HepG2 (cell line): ENCODE data around the gene L1CAM. TPM values are rescaled to one million over a fixed set of nuclear protein-coding genes. Genes with fewer than 3 reads are reported as not detected.

ENCODE experiments used
- CERS6 ChIP-seq: sonication (generic); formaldehyde crosslinking; IDR thresholded peaks from 2 replicates; pipeline ENCODE4 v1.5.0; 2020; ENCODE audit warnings: missing genetic modification reagents
- CHD2 ChIP-seq: IDR thresholded peaks from 2 replicates; pipeline ENCODE4 v1.6.1; 2011; ENCODE audit warnings: low read depth, low read length, improper control_type of control experiment
- FUBP1 ChIP-seq: sonication (generic); formaldehyde crosslinking; IDR thresholded peaks from 2 replicates; pipeline ENCODE4 v1.5.1; 2020; ENCODE audit warnings: missing genetic modification reagents, mild to moderate bottlenecking, borderline replicate concordance
- KDM2A ChIP-seq: sonication (generic); formaldehyde crosslinking; IDR thresholded peaks from 2 replicates; pipeline ENCODE4 v1.4.0; 2020; ENCODE audit warnings: low read depth, missing genetic modification reagents, borderline replicate concordance
- MBNL3 ChIP-seq: fragments of 250-450 bp; sonication (Bioruptor Pico); conservative IDR thresholded peaks from 2 replicates; pipeline ENCODE4 v1.8.0; 2022; ENCODE audit warnings: mild to moderate bottlenecking, inconsistent platforms
- MXD3 ChIP-seq: IDR thresholded peaks from 2 replicates; pipeline ENCODE4 v1.6.1; 2016; ENCODE audit warnings: mild to moderate bottlenecking, missing biosample characterization, missing genetic modification reagents
- SP1 ChIP-seq, 2 experiments: fragments of 450-650 bp in 1 of 2; sonication (generic) in 1 of 2; formaldehyde crosslinking in 1 of 2; IDR thresholded peaks; 2 replicates each; pipeline versions ENCODE4 v1.4.0 to v1.6.1; 2016 to 2020; ENCODE audit warnings: missing genetic modification reagents in 1 of 2
- ZBTB20 ChIP-seq: sonication (generic); formaldehyde crosslinking; IDR thresholded peaks from 2 replicates; pipeline ENCODE4 v1.8.1; 2023; ENCODE audit warnings: missing genetic modification reagents, low read depth, mild to moderate bottlenecking, borderline replicate concordance
- ZBTB39 ChIP-seq: sonication (generic); formaldehyde crosslinking; IDR thresholded peaks from 2 replicates; pipeline ENCODE4 v1.5.0; 2020; ENCODE audit warnings: missing genetic modification reagents
- ZC3H13 ChIP-seq: sonication (generic); formaldehyde crosslinking; IDR thresholded peaks from 2 replicates; pipeline ENCODE4 v1.8.1; 2023; ENCODE audit warnings: mild to moderate bottlenecking, missing genetic modification reagents, moderate library complexity
- ZFX ChIP-seq: sonication (generic); formaldehyde crosslinking; IDR thresholded peaks from 2 replicates; pipeline ENCODE4 v1.4.0; 2020; ENCODE audit warnings: mild to moderate bottlenecking, low read depth, missing genetic modification reagents, moderate library complexity
- ZNF335 ChIP-seq: sonication (generic); formaldehyde crosslinking; IDR thresholded peaks from 2 replicates; pipeline ENCODE4 v1.4.0; 2020; ENCODE audit warnings: missing genetic modification reagents
- ZNF414 ChIP-seq: sonication (generic); formaldehyde crosslinking; IDR thresholded peaks from 2 replicates; pipeline ENCODE4 v1.5.0; 2020; ENCODE audit warnings: missing genetic modification reagents
- ZNF547 ChIP-seq: sonication (generic); formaldehyde crosslinking; IDR thresholded peaks from 2 replicates; pipeline ENCODE4 v1.5.1; 2020; ENCODE audit warnings: mild to moderate bottlenecking, missing genetic modification reagents
- ZNF549 ChIP-seq: sonication (generic); formaldehyde crosslinking; IDR thresholded peaks from 2 replicates; pipeline ENCODE4 v1.5.0; 2020; ENCODE audit warnings: missing genetic modification reagents
- ZNF619 ChIP-seq: sonication (generic); formaldehyde crosslinking; IDR thresholded peaks from 2 replicates; pipeline ENCODE4 v1.4.0; 2020; ENCODE audit warnings: mild to moderate bottlenecking, missing genetic modification reagents
- ZNF768 ChIP-seq: sonication (generic); formaldehyde crosslinking; IDR thresholded peaks from 2 replicates; pipeline ENCODE4 v1.4.0; 2020; ENCODE audit warnings: missing genetic modification reagents
- ZSCAN12 ChIP-seq: sonication (generic); formaldehyde crosslinking; IDR thresholded peaks from 2 replicates; pipeline ENCODE4 v1.9.0; 2021; ENCODE audit warnings: mild to moderate bottlenecking, missing genetic modification reagents
- polyA plus RNA-seq, 8 experiments: library from polyadenylated mRNA; depleted of rRNA in 3 of 8; stranded (reverse) in 7 of 8; unstranded in 1 of 8; fragments of >200 nt; fragmentation: Illumina TruSeq in 4 of 8; extraction: Trizol in 4 of 8; gene quantifications; 2 replicates each; pipeline versions ENCODE4 v1.2.1 to v1.2.3, GENCODE V29; 2011 to 2016; ENCODE audit warnings: low read depth in 4 of 8, missing spikeins in 1 of 8, mixed read lengths in 1 of 8; ENCODE audit not compliant: insufficient read depth in 1 of 8
- total RNA-seq, 5 experiments: library from RNA; depleted of rRNA; stranded (reverse); fragments of >200 nt; fragmentation: Illumina TruSeq; extraction: Trizol; gene quantifications; 2 replicates each; pipeline ENCODE4 v1.2.3, GENCODE V29; 2016; ENCODE audit warnings: low read depth in 1 of 5
- TF ChIP-seq, protein P1 (sequence below): sonication (generic); formaldehyde crosslinking; IDR thresholded peaks from 2 replicates; pipeline ENCODE4 v1.4.0; 2020; ENCODE audit warnings: low read depth, mild to moderate bottlenecking, missing genetic modification reagents
- TF ChIP-seq, protein P2 (sequence below): sonication (generic); formaldehyde crosslinking; IDR thresholded peaks from 2 replicates; pipeline ENCODE4 v1.4.0; 2020; ENCODE audit warnings: missing genetic modification reagents

L1CAM gene
- total and polyA plus RNA-seq, 2 of the 13 experiments (the other 11 are each of a cell fraction or from before 2014, with no cell fraction given): 1.4 to 2.0 TPM

GRCh38 chrX:153875391-153876111 lies 10.4 kb downstream of the L1CAM start (continued):
- TF ChIP-seq ZNF547 (CRISPR knock-in tag) (peak; percentile 99), ZSCAN12 (CRISPR knock-in tag) (peak; percentile 100), ZNF619 (CRISPR knock-in tag) (peak; percentile 87), ZNF768 (CRISPR knock-in tag) (peak; percentile 93), ZNF335 (CRISPR knock-in tag) (peak; percentile 98), ZNF414 (CRISPR knock-in tag) (peak; percentile 100), ZBTB39 (CRISPR knock-in tag) (peak; percentile 98), CERS6 (CRISPR knock-in tag) (peak; percentile 99), KDM2A (CRISPR knock-in tag) (peak; percentile 99), MBNL3 (CRISPR knock-in tag) (no peak), CHD2 (no peak), MXD3 (CRISPR knock-in tag) (peak; percentile 100), FUBP1 (CRISPR knock-in tag) (no peak), ZNF549 (CRISPR knock-in tag) (peak; percentile 96), ZC3H13 (CRISPR knock-in tag) (peak; percentile 97), ZBTB20 (CRISPR knock-in tag) (peak; percentile 99), ZFX (CRISPR knock-in tag) (peak; percentile 60; the same call in 1 of the 2 replicates), SP1 (IDR thresholded peaks at IDR 0.05) (no peak), SP1 (CRISPR knock-in tag; IDR thresholded peaks at IDR 0.05) (peak; percentile 72; the same call in 1 of the 2 replicates)
- TF ChIP-seq, protein P1, sequence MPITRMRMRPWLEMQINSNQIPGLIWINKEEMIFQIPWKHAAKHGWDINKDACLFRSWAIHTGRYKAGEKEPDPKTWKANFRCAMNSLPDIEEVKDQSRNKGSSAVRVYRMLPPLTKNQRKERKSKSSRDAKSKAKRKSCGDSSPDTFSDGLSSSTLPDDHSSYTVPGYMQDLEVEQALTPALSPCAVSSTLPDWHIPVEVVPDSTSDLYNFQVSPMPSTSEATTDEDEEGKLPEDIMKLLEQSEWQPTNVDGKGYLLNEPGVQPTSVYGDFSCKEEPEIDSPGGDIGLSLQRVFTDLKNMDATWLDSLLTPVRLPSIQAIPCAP (CRISPR knock-in tag): peak; percentile 98
- TF ChIP-seq, protein P2, sequence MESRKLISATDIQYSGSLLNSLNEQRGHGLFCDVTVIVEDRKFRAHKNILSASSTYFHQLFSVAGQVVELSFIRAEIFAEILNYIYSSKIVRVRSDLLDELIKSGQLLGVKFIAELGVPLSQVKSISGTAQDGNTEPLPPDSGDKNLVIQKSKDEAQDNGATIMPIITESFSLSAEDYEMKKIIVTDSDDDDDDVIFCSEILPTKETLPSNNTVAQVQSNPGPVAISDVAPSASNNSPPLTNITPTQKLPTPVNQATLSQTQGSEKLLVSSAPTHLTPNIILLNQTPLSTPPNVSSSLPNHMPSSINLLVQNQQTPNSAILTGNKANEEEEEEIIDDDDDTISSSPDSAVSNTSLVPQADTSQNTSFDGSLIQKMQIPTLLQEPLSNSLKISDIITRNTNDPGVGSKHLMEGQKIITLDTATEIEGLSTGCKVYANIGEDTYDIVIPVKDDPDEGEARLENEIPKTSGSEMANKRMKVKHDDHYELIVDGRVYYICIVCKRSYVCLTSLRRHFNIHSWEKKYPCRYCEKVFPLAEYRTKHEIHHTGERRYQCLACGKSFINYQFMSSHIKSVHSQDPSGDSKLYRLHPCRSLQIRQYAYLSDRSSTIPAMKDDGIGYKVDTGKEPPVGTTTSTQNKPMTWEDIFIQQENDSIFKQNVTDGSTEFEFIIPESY (CRISPR knock-in tag): peak; percentile 81
